ENCODE data around the gene ERG28.
"Not testable (repeated sequence)": the region's sequence is repeated elsewhere in the genome, so short reads cannot be mapped to it uniquely, and the experiment has no call there.

ERG28 gene

DNA sequence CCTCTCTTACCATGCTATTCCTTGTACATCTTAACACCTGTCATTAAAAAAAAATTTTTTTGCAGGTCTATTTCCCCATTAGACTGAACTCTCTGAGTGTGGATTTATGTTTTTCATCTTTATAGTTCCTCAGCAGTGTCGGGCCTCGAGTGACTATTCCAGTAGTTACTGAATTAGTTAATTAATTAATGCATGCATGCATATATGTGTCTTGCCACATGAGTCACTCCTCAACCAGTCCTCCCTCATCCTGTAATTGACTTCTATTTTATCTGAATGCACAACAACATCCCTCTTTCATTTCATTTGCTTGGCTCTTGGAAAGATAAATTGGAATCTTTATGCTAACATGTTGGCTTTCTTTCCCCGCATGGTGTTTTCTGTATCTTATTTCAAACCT is 35.6 kb downstream of the ERG28 start:
- DNase-seq (ENCODE audit: low read depth): no peak

DNA sequence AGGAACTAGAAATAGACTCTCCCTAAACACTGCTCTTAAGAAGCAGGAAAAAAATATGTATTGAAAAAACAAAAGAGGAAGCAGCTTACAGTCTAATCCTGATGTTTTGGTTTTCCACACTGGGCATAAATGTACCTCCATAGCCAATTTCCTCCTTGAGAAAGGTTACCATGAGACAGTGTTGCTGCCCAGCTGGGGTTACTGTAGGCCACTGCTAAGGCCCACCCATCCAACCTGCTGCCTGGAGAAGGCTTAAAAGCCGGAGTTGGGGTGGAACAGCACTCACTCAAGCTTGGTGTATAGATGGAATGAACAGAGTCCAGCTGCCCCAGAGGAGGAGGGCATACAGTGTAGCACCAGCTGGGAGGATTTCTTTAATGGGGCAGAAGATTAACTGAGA is 41.1 kb downstream of the ERG28 start:
- no peak for DNase-seq (ENCODE audit: low read depth)

DNA sequence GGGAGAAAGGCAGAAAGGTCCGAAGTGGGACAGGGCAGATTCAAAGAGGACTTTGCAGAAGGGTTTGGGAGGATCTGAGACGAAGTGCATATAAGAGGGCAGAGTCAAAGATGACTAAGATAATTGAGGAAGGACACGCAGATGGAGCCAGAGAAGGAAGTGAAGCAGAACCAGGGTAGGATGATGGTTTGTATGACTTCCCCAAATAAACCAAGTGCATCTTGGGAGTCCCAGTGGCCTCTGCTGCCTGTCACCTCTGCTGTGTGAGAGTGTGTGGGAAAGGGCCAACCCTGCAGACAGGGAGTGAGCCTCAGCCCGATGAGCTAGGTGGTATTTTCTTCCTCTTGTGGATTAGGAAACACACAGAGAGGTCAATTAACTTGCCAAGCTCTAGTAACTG is 45.5 kb downstream of the ERG28 start:
- no peak for DNase-seq (ENCODE audit: low read depth)

DNA sequence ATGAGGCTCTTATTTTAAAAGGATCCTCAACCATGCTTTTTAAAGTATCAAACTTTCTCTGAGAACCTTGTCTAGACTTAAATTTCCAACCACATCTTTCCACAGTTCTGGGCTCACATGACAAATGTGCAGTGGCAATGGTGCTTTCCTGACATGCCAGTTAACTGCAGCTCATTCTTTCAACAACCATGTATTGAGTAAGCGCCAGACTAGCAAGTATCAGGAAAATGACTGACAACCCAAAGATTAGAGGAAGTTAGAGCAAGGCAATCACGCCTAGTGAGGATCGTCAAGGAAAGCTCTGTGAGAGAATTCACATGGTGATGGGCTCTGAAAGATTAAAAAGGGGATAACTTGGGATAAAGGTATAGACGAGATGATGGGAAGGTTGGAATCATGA is 46.5 kb downstream of the ERG28 start:
- DNase-seq (ENCODE audit: low read depth): no peak

DNA sequence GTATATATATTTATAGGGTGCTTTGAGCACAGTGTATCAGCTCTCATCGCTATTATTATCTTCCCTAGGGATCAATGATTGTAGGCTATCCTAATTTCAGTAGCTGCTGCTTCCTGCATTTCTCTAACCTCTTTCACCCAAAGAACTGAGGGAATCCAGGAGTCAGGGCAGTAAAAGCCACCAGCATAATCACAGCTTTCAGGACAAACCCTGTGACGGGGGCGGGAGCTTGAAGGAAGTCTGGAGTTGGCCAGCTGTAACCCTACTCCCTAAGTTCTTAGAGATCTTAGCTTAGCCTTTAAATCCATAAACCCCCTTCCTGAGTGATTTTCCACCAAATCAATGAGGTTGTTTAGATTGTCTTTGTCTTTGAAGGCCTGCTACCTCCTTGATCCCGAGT is 48.5 kb downstream of the ERG28 start:
- DNase-seq (ENCODE audit: low read depth): no peak

DNA sequence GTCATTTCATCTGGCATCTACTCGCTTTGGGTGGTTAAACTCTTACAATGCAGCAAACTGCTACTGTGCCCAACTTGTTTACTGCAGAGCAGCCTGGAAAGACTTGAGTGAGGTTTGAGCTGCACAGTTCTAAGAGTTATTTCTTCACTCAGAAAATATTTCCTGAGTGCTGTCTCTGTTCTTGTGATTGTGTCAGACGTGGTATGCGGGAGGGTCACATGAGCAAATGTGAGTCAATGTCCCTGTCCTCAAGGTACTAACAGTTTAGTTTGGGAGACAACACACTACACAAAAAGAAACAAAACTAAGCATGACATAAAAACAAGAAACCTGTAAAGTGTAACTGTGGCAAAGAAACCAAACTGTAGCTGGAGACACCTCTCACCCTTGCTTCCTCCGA is 49.8 kb downstream of the ERG28 start:
- no peak for DNase-seq (ENCODE audit: low read depth)

DNA sequence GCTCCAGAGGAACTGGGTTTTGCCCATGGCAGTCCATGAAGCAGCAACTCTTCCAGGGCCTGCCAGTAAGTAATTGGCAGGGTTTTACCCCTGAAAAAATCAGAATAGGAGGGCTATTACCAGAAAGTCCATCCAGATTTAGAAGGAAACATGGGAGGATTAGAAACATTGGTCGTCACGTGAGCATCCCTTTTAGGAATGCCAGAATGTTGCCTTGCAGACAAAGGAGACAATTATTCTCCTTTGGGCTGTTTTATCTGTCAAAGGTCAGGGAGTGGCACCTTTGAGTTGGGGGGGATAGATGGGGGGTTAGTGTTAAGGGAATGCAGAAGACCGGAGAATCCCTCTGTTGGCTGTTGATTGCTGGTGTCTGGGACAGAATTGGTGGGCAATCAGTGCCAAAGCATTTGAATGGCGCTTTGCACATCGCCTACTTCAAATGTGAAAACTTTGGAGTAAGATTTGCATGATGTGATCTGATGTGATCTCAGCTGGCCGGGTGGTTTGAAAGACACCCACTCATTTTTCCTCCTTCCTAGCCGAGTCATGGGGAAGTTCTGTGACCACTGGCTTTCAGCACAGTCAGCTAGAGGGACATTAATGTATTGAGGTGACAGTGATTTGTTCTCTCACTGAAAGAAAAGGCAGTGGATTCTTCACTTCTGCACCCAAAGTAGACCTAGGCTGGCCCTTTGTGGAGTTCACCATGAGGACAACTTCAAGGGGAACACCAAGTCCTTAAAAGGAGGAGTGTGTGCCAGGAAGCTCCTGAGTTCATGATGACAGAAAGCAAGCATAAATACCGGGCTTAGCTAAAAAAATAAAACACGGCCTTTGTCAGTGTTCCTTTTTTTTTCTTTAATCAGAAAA is 50.8 kb downstream of the ERG28 start:
- DNase-seq (ENCODE audit: low read depth): no peak

DNA sequence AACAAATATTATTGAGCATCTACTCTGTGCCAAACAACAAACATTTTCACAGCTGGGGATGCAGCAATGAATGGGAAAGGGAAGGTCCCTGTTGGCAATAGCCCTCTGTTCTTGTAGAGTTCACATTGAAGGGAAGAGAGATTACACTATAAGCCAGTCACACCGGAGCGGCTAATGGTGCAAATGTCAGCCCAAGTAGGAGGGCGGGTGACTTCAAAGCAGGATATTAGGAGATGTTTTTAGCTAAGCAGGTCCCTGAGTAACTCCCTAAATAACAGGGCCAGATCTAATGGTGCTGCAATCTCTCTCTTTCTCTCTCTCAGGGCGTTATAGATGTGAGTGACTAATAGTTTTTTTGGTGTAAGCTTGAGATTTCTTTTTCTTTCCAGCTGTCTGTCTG is 51.6 kb downstream of the ERG28 start:
- no peak for DNase-seq (ENCODE audit: low read depth)

DNA sequence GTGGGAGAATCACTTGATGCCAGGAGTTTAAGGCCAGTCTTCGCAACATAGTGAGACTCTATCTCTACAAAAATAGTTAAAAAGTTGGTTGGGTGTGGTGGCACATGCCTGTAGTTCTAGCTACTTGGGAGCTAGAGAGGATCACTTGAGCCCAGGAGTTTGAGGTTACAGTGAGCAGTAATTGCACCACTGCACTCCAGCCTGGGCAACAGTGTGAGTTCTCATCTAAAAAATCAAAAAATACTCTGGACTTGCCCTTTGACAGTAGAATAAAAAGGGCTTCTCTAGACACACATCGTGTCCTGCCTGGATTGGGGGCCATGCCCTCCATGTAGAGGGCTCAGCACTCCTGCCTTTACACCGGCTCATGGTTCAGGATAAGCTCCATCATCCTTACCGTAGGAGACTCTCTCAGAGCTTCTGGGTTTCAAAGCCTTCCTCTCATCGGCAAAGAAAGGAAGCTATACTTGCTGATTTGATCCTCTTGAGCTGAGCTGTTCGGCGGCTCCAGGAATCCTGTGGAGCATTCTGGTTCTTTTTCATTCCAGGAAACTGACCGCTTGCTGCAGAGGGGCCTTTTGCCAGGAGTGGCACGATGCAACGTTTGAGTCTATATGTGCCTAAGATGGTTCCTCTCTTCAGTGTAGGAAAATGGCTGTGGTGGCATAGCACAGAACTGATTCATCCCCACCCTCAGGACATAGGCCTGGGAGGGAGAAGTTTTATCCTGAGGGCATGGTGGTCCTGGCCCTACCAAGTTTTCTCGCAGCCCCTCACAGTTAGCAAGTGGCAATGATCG is 52.6 kb downstream of the ERG28 start:
- no peak for DNase-seq (ENCODE audit: low read depth)

DNA sequence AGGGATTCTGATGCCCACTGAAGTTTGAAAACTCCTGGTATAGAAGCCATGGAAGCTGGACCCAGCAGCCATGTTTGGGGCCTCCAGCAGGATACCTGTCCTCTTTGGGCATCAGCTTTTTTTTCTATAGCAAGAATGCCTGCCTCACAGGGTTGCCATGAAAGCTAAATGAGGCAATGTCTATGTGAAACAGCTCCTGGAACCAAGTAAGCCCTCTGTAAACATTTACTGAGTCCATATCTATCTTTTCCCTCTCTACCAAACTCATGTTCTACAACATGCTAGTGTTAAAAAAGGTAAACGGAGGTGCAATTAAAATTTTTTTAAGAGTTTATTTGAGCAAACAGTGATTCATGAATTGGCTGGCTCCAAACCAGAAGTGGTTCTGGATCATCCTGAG is 53.6 kb downstream of the ERG28 start:
- DNase-seq (ENCODE audit: low read depth): no peak

DNA sequence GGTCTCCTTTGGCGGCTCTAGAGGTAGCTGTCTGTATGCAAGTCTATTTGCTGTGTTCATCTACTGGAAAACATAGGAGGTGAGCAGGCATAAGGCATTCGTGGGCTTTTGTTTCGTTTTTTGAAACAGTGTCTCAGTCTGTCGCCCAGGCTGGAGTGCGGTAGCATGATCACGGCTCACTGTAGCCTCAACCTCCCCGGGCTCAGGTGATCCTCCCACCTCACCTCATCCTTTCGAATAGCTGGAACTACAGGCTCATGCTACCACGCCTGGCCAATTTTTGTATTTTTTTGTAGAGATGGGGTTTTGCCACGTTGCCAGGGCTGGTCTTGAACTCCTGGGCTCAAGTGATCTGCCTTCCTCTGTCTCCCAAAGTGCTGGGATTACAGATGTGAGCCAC is 54.8 kb downstream of the ERG28 start:
- DNase-seq (ENCODE audit: low read depth): no peak

DNA sequence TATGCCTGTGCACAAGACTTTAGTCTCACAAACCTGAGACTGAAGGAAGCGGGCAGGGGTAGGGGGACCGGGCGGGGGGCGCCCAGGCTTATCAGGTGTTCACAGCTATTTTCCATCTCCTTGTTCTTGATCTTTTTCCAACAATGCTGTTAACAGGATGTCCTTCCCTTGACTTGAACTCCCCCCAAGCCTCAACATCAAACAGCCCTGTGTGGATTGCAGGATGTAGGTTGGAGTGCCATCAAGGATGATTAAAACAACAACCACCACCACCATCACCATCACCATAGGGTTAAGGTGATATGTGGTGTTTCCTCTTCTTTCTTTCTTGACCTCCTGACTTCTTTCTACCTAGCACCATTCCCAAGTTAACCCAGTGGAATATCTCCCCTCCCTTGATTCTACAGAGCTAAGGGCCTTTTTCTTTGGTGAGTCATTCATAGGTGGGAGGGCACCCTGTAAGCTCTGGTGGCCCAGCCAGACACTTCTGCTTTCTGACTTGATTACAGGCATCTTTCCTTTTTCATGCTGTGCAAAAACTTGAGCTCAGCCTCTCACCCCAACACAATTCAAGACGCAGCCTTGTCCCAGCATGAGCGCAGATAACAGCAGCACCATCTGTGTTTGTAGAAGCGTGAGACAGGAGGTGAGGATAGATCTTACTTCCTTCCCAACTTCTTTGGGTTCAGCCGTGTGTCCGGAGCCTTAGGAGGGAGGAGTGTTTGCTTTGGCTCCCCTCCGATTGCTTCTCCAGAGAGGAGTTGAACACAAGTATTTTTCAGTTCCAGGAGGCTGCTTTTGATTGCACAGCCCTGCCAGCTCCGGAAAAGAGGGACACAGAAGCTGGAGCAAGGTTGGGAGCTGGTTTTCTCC is 55.5 kb downstream of the ERG28 start:
- no peak for DNase-seq (ENCODE audit: low read depth)

DNA sequence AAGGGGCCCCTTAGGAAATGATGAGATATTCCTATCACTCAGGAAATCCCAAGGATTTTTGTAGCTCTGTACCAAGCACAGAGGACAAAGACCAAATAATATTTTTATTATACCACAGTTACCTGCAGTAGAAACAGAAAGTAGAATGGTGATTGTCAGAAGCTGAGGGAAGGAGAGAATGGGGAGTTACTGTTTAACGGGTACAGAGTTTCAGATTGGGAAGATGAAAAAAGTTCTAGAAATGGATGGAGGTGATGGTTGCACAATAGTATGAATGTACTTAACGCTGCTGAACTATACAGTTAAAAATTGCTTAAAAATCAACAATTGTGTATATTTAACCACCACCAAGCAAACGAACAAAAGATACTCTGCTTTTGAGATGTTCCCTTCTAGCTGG is 58.2 kb downstream of the ERG28 start:
- no peak for DNase-seq (ENCODE audit: low read depth)

DNA sequence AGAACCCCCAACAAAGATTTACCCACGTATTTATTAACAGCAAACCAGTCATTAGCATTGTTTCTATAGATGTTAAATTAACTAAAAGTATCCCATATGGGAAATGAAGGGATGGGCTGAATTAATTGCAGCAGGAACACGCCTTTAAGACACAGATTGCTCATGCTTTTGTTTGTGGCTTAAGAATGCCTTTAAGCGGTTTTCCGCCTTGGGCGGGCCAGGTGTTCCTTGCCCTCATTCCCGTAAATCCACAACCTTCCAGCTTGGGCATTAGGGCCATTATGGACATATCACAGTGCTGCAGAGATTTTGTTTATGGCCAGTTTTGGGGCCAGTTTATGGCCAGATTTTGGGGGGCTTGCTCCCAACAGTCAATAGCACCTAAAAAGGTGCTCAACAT is 59.6 kb downstream of the ERG28 start:
- DNase-seq (ENCODE audit: low read depth): not testable (repeated sequence)

DNA sequence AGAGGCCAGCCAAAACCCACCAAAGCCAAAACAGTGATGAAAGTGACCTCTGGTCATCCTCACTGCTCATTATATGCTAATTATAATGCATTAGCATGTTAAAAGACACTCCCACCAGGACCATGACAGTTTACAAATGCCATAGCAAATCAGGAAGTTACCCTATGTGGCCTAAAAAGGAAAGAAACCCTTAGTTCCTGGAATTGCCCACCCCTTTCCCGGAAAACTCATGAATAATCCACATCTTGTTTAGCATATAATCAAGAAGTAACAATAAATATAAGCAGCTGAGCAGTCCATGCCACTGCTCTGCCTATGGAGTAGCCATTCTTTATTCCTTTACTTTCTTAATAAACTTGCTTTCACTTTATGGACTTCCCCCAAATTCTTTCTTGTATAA is 60.6 kb downstream of the ERG28 start:
- not testable (repeated sequence) for DNase-seq (ENCODE audit: low read depth)

All from stimulated activated CD8-positive, alpha-beta memory T cell treated with anti-CD3 and anti-CD28 coated beads, Interleukin-12 subunit alpha, Interleukin-12 subunit beta, amount 100 ng/mL, for 1 hour (primary cell).